Activated B cell treated with CpG ODN at 0.5 μM for 24 hours (primary cell): ENCODE results near the gene MAML3. TPM values are rescaled to one million over a fixed set of nuclear protein-coding genes. Genes with fewer than 3 reads are reported as not detected.

Experiments used
- ATAC-seq: fragments of 200-7000 bp; cut with Tn5 transposase; one replicate; pipeline ENCODE4 v1.10.0; 2021; ENCODE audit warnings: low read depth, mild to moderate bottlenecking, moderate library complexity
- CTCF ChIA-PET: fragments of 350-600 bp; sonication (Branson Sonifier 250); formaldehyde crosslinking; loops from one replicate; lab custom pipeline; 2021; ENCODE audit warnings: antibody characterized with exemption; lab: Charles Lee
- POLR2A ChIA-PET: fragments of 350-600 bp; sonication (Branson Sonifier 250); formaldehyde crosslinking; loops from one replicate; lab custom pipeline; 2021; ENCODE audit warnings: antibody characterized with exemption; lab: Charles Lee
- DNase-seq: peaks from one replicate; pipeline ENCODE4 v3.0.0; 2022
- H3K27ac Mint-ChIP-seq: one replicate; pipeline ENCODE4 v1.8.0; 2020; ENCODE audit warnings: mixed read lengths
- H3K27me3 Mint-ChIP-seq: one replicate; pipeline ENCODE4 v1.8.0; 2021; ENCODE audit warnings: mixed read lengths
- H3K36me3 Mint-ChIP-seq: one replicate; pipeline ENCODE4 v1.8.0; 2021; ENCODE audit warnings: low read depth, mixed read lengths
- H3K4me1 Mint-ChIP-seq: one replicate; pipeline ENCODE4 v1.8.0; 2021; ENCODE audit warnings: mixed read lengths
- H3K4me3 Mint-ChIP-seq: one replicate; pipeline ENCODE4 v1.8.0; 2020; ENCODE audit warnings: mild to moderate bottlenecking, mixed read lengths
- H3K9me3 Mint-ChIP-seq: one replicate; pipeline ENCODE4 v1.8.0; 2020; ENCODE audit warnings: mixed read lengths
- CTCF ChIP-seq: fragments of 200-600 bp; IDR thresholded peaks from one replicate; pipeline ENCODE4 v1.8.0; 2022; ENCODE audit warnings: antibody characterized with exemption, mild to moderate bottlenecking
- intact Hi-C: fragments of 100-400 bp; cut with micrococcal nuclease; formaldehyde crosslinking; loops from one replicate; pipeline ENCODE4 v1.15.1; 2024
- total RNA-seq: library from RNA; stranded (reverse); gene quantifications from 2 replicates; pipeline ENCODE4 v1.2.3, GENCODE V29; 2022

Gene MAML3
- total RNA-seq, 1 donor from 2014 or later: 2.6 TPM

DNA sequence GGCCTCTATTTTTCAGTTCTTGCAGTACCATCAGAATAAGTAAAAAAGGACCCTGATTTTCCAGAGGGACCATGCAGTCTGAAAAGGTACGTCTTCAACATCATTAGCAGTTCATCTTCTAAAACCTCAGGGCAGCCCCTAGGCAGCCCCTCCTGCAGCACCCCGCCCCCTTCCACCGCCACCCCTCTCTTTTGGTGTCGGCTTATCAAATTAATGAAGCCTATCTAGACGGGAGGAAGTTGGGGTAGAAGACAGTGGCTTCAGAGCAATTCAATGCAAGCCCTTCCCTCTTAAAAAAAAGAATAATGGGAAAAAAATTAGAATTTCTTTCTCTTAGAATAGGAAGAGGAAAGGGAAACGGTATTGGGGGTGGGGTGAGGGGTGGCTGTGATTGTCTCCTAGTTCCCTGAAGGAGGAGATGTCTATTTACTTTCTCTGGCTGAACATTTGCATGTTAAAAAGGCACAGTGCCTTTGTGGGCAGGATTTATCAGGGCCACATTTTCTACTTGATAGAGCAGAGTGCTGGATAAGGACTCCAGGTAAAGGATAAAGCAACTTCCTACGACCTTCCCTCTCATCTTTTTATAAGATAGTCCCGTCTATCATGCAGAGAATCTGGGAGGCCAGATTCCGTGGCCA lies 329.0 kb downstream of the MAML3 start:
- ChIA-PET CTCF (interaction anchor here (0.6 kb wide), 1 partner anchor 184 kb away, joined by 3 read pairs; no protein-coding TSS in a partner anchor), POLR2A (no interaction called here)
- DNase-seq (no peak), ATAC-seq (no peak)
- TF ChIP-seq CTCF: no peak
- Mint-ChIP-seq H3K27me3 (no peaks in the 10 kb centered on the region), H3K36me3 (no peaks in the 10 kb centered on the region), H3K27ac (no peak overlapping the region), H3K4me3 (no peak overlapping the region), H3K4me1 (no peaks in the 10 kb centered on the region), H3K9me3 (no peaks in the 10 kb centered on the region)
- intact Hi-C loops: no loop called here

DNA sequence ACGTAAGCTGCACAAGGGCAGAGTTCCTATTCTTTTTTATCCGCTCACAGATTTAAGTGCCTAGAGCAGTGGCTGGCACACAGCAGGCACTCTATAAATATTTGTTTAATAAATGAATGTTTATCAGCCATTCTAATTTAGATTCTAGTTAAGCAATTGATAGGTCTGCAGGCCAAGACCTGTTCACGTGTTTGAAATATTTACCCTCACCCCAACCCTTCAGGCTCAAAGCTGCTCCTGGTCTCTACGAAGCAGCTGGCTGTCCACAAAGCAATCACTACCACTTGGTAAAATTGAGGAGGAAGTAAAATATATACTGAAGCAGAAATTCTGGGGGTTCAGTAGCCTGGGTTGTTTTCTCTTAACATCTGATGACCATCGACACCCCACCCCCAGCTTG lies 330.2 kb downstream of the MAML3 start:
- ATAC-seq (no peak), DNase-seq (no peak)
- Mint-ChIP-seq H3K9me3 (no peaks in the 10 kb centered on the region), H3K4me1 (no peaks in the 10 kb centered on the region), H3K27me3 (no peaks in the 10 kb centered on the region), H3K36me3 (no peaks in the 10 kb centered on the region), H3K27ac (no peak overlapping the region), H3K4me3 (no peak overlapping the region)
- intact Hi-C loops: no loop called here
- POLR2A ChIA-PET: no interaction called here
- no peak for TF ChIP-seq CTCF
- CTCF ChIA-PET: no interaction called here

- no peak for TF ChIP-seq CTCF
- Mint-ChIP-seq H3K27me3 (no peaks in the 10 kb centered on the region), H3K4me3 (no peak overlapping the region), H3K36me3 (no peaks in the 10 kb centered on the region), H3K4me1 (no peaks in the 10 kb centered on the region), H3K27ac (no peak overlapping the region), H3K9me3 (no peaks in the 10 kb centered on the region)
- ChIA-PET POLR2A (no interaction called here), CTCF (no interaction called here)
- DNase-seq (no peak), ATAC-seq (no peak)
- intact Hi-C loops: no loop called here
These were observed 330.6 kb downstream of the MAML3 start for GRCh38 chr4:139823345-139823744.

DNA sequence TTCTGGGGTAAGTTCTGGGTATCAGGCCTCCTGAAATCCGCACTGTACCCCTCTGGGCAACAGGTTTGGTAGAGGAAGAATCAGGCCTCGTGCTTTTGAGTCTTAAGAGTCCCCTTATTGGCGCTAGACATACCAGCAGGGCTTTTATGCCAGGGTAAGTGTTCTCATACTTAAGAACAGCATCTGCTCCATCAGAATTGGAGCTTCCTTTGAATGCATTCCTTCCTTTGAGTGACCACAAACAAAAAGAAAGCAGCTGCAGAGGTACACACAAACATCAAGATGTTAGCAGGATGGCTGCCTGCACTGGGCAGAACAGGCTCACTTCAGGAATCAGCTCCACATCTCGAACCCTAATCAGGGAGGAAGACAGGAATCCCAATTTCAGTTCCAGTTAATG lies 331.6 kb downstream of the MAML3 start:
- Mint-ChIP-seq H3K4me3 (no peak overlapping the region), H3K27me3 (no peaks in the 10 kb centered on the region), H3K9me3 (no peaks in the 10 kb centered on the region), H3K4me1 (no peaks in the 10 kb centered on the region), H3K27ac (no peak overlapping the region), H3K36me3 (no peaks in the 10 kb centered on the region)
- no peak for ATAC-seq
- intact Hi-C loops: no loop called here
- no peak for DNase-seq
- TF ChIP-seq CTCF: no peak
- ChIA-PET POLR2A (no interaction called here), CTCF (no interaction called here)

DNA sequence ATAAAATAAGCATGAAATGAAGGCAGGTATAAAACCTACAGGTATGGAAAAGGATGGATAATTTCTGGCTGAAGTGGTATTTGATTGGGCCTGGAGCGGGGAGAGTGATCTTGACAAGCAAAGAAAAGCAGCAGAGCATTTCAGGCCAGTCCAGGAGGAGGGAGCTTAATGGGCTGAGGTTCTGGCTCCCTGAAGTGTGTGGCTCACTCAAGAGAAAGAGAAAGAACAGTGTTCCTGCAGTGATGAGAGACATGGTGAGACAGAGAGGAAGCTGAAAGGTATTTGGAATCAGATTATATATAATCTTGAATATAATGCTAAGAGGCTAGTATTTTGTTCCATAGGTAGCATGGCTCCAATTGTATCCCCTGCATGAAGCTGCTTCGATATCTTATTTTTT lies 334.9 kb downstream of the MAML3 start:
- DNase-seq (no peak), ATAC-seq (no peak)
- no peak overlapping the region for H3K27ac Mint-ChIP-seq
- no peaks in the 10 kb centered on the region for H3K36me3 Mint-ChIP-seq
- no peaks in the 10 kb centered on the region for H3K4me1 Mint-ChIP-seq
- ChIA-PET POLR2A (interaction anchor here (0.6 kb wide), 1 partner anchor 777 kb away, joined by 4 read pairs; no protein-coding TSS in a partner anchor), CTCF (no interaction called here)
- TF ChIP-seq CTCF: no peak
- intact Hi-C loops: no loop called here
- no peaks in the 10 kb centered on the region for H3K27me3 Mint-ChIP-seq
- no peaks in the 10 kb centered on the region for H3K9me3 Mint-ChIP-seq
- no peak overlapping the region for H3K4me3 Mint-ChIP-seq
